Thyroid gland (tissue), 4 donors: Measurements from ENCODE around the gene POU6F2.

ENCODE experiments used
- CTCF ChIP-seq, 6 experiments: fragments of 200-600 bp in 3 of 6; fragments of 450-650 bp in 3 of 6; sonication (generic) in 3 of 6; IDR thresholded peaks; one replicate each; pipeline ENCODE4 v1.5.1; 2016 to 2019; ENCODE audit warnings: antibody characterized with exemption in 6 of 6, mild to moderate bottlenecking in 2 of 6, inconsistent platforms in 1 of 6, moderate library complexity in 1 of 6
- POLR2A ChIP-seq, 2 donors: fragments of 450-650 bp; IDR thresholded peaks; one replicate each; pipeline ENCODE4 v1.6.1; 2017; ENCODE audit warnings: antibody characterized with exemption in 2 of 2, mild to moderate bottlenecking in 2 of 2, moderate library complexity in 1 of 2

- no peak for TF ChIP-seq CTCF (IDR thresholded peaks at IDR 0.05)
- TF ChIP-seq POLR2A (IDR thresholded peaks at IDR 0.05): no peak
These were observed 452.7 kb downstream of the POU6F2 start for GRCh38 chr7:39430441-39430840.
